Ovary (tissue), 3 donors: ENCODE data around the gene GABBR2.

Experiments
- EP300 ChIP-seq: sonication (generic); formaldehyde crosslinking; IDR thresholded peaks from one replicate; pipeline ENCODE4 v1.6.1; 2017; ENCODE audit warnings: antibody characterized with exemption
- POLR2A ChIP-seq: fragments of 450-650 bp; IDR thresholded peaks from one replicate; pipeline ENCODE4 v1.6.1; 2017; ENCODE audit warnings: antibody characterized with exemption, mild to moderate bottlenecking, moderate library complexity
- TF ChIP-seq, protein P1 (sequence below), 3 donors: fragments of 450-650 bp in 2 of 3; fragments of 200-600 bp in 1 of 3; IDR thresholded peaks; one replicate each; pipeline versions ENCODE4 v1.5.1 to v1.8.0; 2016 to 2022; ENCODE audit warnings: antibody characterized with exemption in 3 of 3, mild to moderate bottlenecking in 1 of 3
- donor health status: DM: no; HTN: no; CAD: no.

DNA sequence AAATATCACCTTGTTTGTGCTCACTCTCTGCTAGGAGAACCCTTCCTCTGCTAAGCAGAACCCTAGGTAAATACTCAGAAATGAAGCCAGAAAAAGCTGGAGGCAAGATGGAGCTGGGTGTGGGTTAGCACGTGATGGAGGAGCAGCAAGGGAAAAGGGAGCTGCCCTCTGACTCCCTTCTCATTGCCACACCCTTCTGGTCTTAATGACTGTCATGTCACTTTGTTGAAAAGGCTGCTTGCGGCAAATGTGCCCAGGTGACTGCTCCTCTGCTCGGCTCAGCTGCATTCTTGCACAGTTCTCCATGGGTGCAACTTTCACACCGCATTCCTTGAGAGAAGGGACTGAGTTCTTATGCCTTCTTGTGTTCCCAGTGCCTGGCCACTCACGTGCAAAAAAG, 416.9 kb downstream of the GABBR2 start:
- TF ChIP-seq, protein P1, sequence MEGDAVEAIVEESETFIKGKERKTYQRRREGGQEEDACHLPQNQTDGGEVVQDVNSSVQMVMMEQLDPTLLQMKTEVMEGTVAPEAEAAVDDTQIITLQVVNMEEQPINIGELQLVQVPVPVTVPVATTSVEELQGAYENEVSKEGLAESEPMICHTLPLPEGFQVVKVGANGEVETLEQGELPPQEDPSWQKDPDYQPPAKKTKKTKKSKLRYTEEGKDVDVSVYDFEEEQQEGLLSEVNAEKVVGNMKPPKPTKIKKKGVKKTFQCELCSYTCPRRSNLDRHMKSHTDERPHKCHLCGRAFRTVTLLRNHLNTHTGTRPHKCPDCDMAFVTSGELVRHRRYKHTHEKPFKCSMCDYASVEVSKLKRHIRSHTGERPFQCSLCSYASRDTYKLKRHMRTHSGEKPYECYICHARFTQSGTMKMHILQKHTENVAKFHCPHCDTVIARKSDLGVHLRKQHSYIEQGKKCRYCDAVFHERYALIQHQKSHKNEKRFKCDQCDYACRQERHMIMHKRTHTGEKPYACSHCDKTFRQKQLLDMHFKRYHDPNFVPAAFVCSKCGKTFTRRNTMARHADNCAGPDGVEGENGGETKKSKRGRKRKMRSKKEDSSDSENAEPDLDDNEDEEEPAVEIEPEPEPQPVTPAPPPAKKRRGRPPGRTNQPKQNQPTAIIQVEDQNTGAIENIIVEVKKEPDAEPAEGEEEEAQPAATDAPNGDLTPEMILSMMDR (IDR thresholded peaks at IDR 0.05): no peak
- TF ChIP-seq POLR2A: no peak
- TF ChIP-seq EP300: no peak
